WTC11 (cell line): ENCODE measurements around the gene HES5. TPM values are rescaled to one million over a fixed set of nuclear protein-coding genes. Genes with fewer than 3 reads are reported as not detected.

Experiments
- ATAC-seq: fragments of 200-7000 bp; cut with Tn5 transposase; 2 replicates; pipeline ENCODE4 v1.10.0; 2021; ENCODE audit warnings: mild to moderate bottlenecking, moderate library complexity
- CTCF ChIA-PET: fragments of 300-600 bp; sonication (Branson Sonifier 250); formaldehyde crosslinking; loops from one replicate; lab custom pipeline; 2021; ENCODE audit warnings: antibody characterized with exemption; lab: Charles Lee
- POLR2A ChIA-PET: fragments of 350-600 bp; sonication (Branson Sonifier 250); formaldehyde crosslinking; loops from one replicate; lab custom pipeline; 2021; ENCODE audit warnings: antibody characterized with exemption; lab: Charles Lee
- DNase-seq: peaks from one replicate; pipeline ENCODE4 v3.0.0; 2021; ENCODE audit warnings: low spot score
- H3K27ac Mint-ChIP-seq: 2 replicates; pipeline ENCODE4 v1.8.0; 2021; ENCODE audit warnings: mixed read lengths
- H3K27me3 Mint-ChIP-seq: 2 replicates; pipeline ENCODE4 v1.8.0; 2021; ENCODE audit warnings: low read depth, mild to moderate bottlenecking, moderate library complexity, mixed read lengths
- H3K36me3 Mint-ChIP-seq: 2 replicates; pipeline ENCODE4 v1.8.0; 2021; ENCODE audit warnings: mixed read lengths
- H3K4me1 Mint-ChIP-seq: 2 replicates; pipeline ENCODE4 v1.8.0; 2022; ENCODE audit warnings: mixed read lengths
- H3K4me3 Mint-ChIP-seq: 2 replicates; pipeline ENCODE4 v1.8.0; 2021; ENCODE audit warnings: mild to moderate bottlenecking, moderate library complexity, mixed read lengths
- H3K9me3 Mint-ChIP-seq: 2 replicates; pipeline ENCODE4 v1.8.0; 2021; ENCODE audit warnings: mixed read lengths
- ATF2 ChIP-seq: sonication (generic); formaldehyde crosslinking; IDR thresholded peaks from 2 replicates; pipeline ENCODE4 v1.8.1; 2022; ENCODE audit warnings: low read depth, missing genetic modification reagents, borderline replicate concordance
- ATF3 ChIP-seq: sonication (generic); formaldehyde crosslinking; conservative IDR thresholded peaks from 2 replicates; pipeline ENCODE4 v1.8.1; 2022; ENCODE audit warnings: mild to moderate bottlenecking, missing genetic modification reagents
- ATF6 ChIP-seq: sonication (generic); formaldehyde crosslinking; IDR thresholded peaks from 2 replicates; pipeline ENCODE4 v1.8.1; 2023; ENCODE audit warnings: mild to moderate bottlenecking, missing genetic modification reagents
- CBFB ChIP-seq: sonication (generic); formaldehyde crosslinking; IDR thresholded peaks from 2 replicates; pipeline ENCODE4 v1.8.1; 2022; ENCODE audit warnings: mild to moderate bottlenecking, low read depth, missing genetic modification reagents
- CDX4 ChIP-seq: fragments of 250-450 bp; sonication (Bioruptor Pico); IDR thresholded peaks from 2 replicates; pipeline ENCODE4 v1.9.0; 2021; ENCODE audit warnings: moderate library complexity, mild to moderate bottlenecking, inconsistent platforms, borderline replicate concordance
- E2F1 ChIP-seq: sonication (generic); formaldehyde crosslinking; IDR thresholded peaks from 2 replicates; pipeline ENCODE4 v1.8.0; 2022; ENCODE audit warnings: mild to moderate bottlenecking, missing genetic modification reagents
- E2F4 ChIP-seq: sonication (generic); formaldehyde crosslinking; IDR thresholded peaks from 2 replicates; pipeline ENCODE4 v1.8.1; 2022; ENCODE audit warnings: low read depth, mild to moderate bottlenecking, moderate library complexity, missing genetic modification reagents, borderline replicate concordance
- FOXP4 ChIP-seq: sonication (generic); formaldehyde crosslinking; IDR thresholded peaks from 2 replicates; pipeline ENCODE4 v1.8.0; 2022; ENCODE audit warnings: mild to moderate bottlenecking, missing genetic modification reagents
- GTF2I ChIP-seq: fragments of 250-450 bp; sonication (Bioruptor Pico); conservative IDR thresholded peaks from 2 replicates; pipeline ENCODE4 v1.4.0; 2021; ENCODE audit warnings: mild to moderate bottlenecking
- IRF1 ChIP-seq: sonication (generic); formaldehyde crosslinking; IDR thresholded peaks from 2 replicates; pipeline ENCODE4 v1.8.0; 2023; ENCODE audit warnings: missing genetic modification reagents
- JAZF1 ChIP-seq: fragments of 250-450 bp; sonication (Bioruptor Pico); IDR thresholded peaks from 2 replicates; pipeline ENCODE4 v1.9.0; 2021; ENCODE audit warnings: moderate library complexity, mild to moderate bottlenecking, inconsistent platforms
- NFYB ChIP-seq: sonication (generic); formaldehyde crosslinking; conservative IDR thresholded peaks from 2 replicates; pipeline ENCODE4 v1.8.0; 2022; ENCODE audit warnings: low read depth, missing genetic modification reagents
- NR3C1 ChIP-seq: sonication (generic); formaldehyde crosslinking; conservative IDR thresholded peaks from 2 replicates; pipeline ENCODE4 v1.8.1; 2023; ENCODE audit warnings: low read depth, mild to moderate bottlenecking, missing genetic modification reagents
- PRDM15 ChIP-seq: sonication (generic); formaldehyde crosslinking; IDR thresholded peaks from 2 replicates; pipeline ENCODE4 v1.8.0; 2022; ENCODE audit warnings: missing genetic modification reagents
- RORB ChIP-seq: fragments of 250-450 bp; sonication (Bioruptor Pico); IDR thresholded peaks from 2 replicates; pipeline ENCODE4 v1.9.0; 2021; ENCODE audit warnings: mild to moderate bottlenecking
- SOX15 ChIP-seq: fragments of 250-450 bp; sonication (Bioruptor Pico); IDR thresholded peaks from 2 replicates; pipeline ENCODE4 v1.9.0; 2021; ENCODE audit warnings: mild to moderate bottlenecking
- SP1 ChIP-seq: sonication (generic); formaldehyde crosslinking; conservative IDR thresholded peaks from 2 replicates; pipeline ENCODE4 v1.8.1; 2022; ENCODE audit warnings: missing genetic modification reagents
- TEAD4 ChIP-seq: sonication (generic); formaldehyde crosslinking; IDR thresholded peaks from 2 replicates; pipeline ENCODE4 v1.8.0; 2022; ENCODE audit warnings: mild to moderate bottlenecking, missing genetic modification reagents
- TP53 ChIP-seq: sonication (generic); formaldehyde crosslinking; IDR thresholded peaks from 2 replicates; pipeline ENCODE4 v1.8.1; 2023; ENCODE audit warnings: mild to moderate bottlenecking, missing genetic modification reagents
- ZNF232 ChIP-seq: sonication (generic); formaldehyde crosslinking; IDR thresholded peaks from 2 replicates; pipeline ENCODE4 v1.8.0; 2022; ENCODE audit warnings: mild to moderate bottlenecking, missing genetic modification reagents
- ZNF416 ChIP-seq: fragments of 250-450 bp; sonication (Bioruptor Pico); IDR thresholded peaks from 2 replicates; pipeline ENCODE4 v1.9.0; 2021; ENCODE audit warnings: mild to moderate bottlenecking, inconsistent platforms
- total RNA-seq: library from RNA; stranded (reverse); gene quantifications from 3 replicates; pipeline ENCODE4 v1.2.3, GENCODE V29; 2021

HES5 gene
- total RNA-seq, 1 experiment from 2014 or later = not detected

- H3K9me3 Mint-ChIP-seq = no peaks in the 10 kb centered on the region
- no peaks in the 10 kb centered on the region for H3K27me3 Mint-ChIP-seq
- H3K4me1 Mint-ChIP-seq = no peaks in the 10 kb centered on the region
- peaks cover 15% of the 10 kb centered on the region for H3K36me3 Mint-ChIP-seq
- POLR2A ChIA-PET = no interaction called here
- ATAC-seq (no peak), DNase-seq (no peak)
- no peak overlapping the region for H3K27ac Mint-ChIP-seq
- no peak overlapping the region for H3K4me3 Mint-ChIP-seq
- CTCF ChIA-PET = no interaction called here
- TF ChIP-seq FOXP4 (CRISPR knock-in tag) (no peak), JAZF1 (CRISPR knock-in tag) (no peak), GTF2I (CRISPR knock-in tag) (no peak), PRDM15 (CRISPR knock-in tag) (no peak), CBFB (CRISPR knock-in tag) (no peak), ATF2 (CRISPR knock-in tag) (no peak), IRF1 (CRISPR knock-in tag) (no peak), ZNF232 (CRISPR knock-in tag) (no peak), ATF3 (CRISPR knock-in tag) (no peak), TEAD4 (CRISPR knock-in tag) (no peak), NR3C1 (no peak)
These were observed 21.9 kb downstream of the HES5 start for GRCh38 chr1:2508180-2508579.

- no peak for DNase-seq
- no peak for ATAC-seq
- ChIA-PET CTCF (no interaction called here), POLR2A (interaction anchor here (1.5 kb wide), 1 partner anchor 16 kb away, joined by 3 read pairs; no protein-coding TSS in a partner anchor)
- no peak overlapping the region for H3K4me3 Mint-ChIP-seq
- H3K36me3 Mint-ChIP-seq = peaks cover 13% of the 10 kb centered on the region
- no peaks in the 10 kb centered on the region for H3K9me3 Mint-ChIP-seq
- H3K4me1 Mint-ChIP-seq = no peaks in the 10 kb centered on the region
- no peaks in the 10 kb centered on the region for H3K27me3 Mint-ChIP-seq
- H3K27ac Mint-ChIP-seq = no peak overlapping the region
- TF ChIP-seq NFYB = no peak
- no peak for TF ChIP-seq ATF6 (CRISPR knock-in tag)
- TF ChIP-seq SOX15 = no peak
- TF ChIP-seq SP1 = no peak
- TF ChIP-seq RORB = no peak
- TF ChIP-seq ZNF416 (CRISPR knock-in tag) = no peak
- no peak for TF ChIP-seq GTF2I (CRISPR knock-in tag)
- TF ChIP-seq E2F4 (CRISPR knock-in tag) = no peak
- TF ChIP-seq E2F1 = no peak
- TF ChIP-seq CDX4 (CRISPR knock-in tag) = no peak
- no peak for TF ChIP-seq ATF2 (CRISPR knock-in tag)
- TF ChIP-seq TP53 (CRISPR knock-in tag) = no peak
These were observed 22.3 kb downstream of the HES5 start for GRCh38 chr1:2507744-2508155.
